K562 (cell line): Measurements from ENCODE around the gene SMIM21. TPM values are rescaled to one million over a fixed set of nuclear protein-coding genes. Genes with fewer than 3 reads are reported as not detected.

ENCODE experiments used
- ATAC-seq: fragments of 200-7000 bp; cut with Tn5 transposase; 3 replicates; pipeline ENCODE4 v1.9.1; 2020; ENCODE audit warnings: moderate library complexity
- BruUV-seq: library from RNA; stranded (reverse); fragments of 400-500 nt; replicated peaks from 2 replicates; lab custom pipeline; 2021; lab: Mats Ljungman, UMichigan
- CTCF ChIA-PET: fragments of 300-600 bp; formaldehyde crosslinking; extraction: SDS; loops from one replicate; lab custom pipeline; 2021; ENCODE audit warnings: low intra/inter-chr PET ratio; lab: Yijun Ruan, JAX
- POLR2A ChIA-PET: fragments of 300-600, 350-650 bp; sonication (Branson Sonifier 250); formaldehyde crosslinking; extraction: SDS; loops from one replicate; lab custom pipeline; 2021; ENCODE audit warnings: antibody characterized with exemption, inconsistent platforms; lab: Yijun Ruan, JAX
- DNase-seq, 4 experiments: peaks; one replicate each; pipeline versions ENCODE4 v3.0.0 to v3.0.0-alpha.2; 2011 to 2018; ENCODE audit warnings: low spot score in 3 of 4, mixed read lengths in 3 of 4; ENCODE audit errors: extremely low read depth in 1 of 4
- FAIRE-seq: peaks from 2 replicates; lab custom pipeline; 2011; peaks lifted over from hg19 to GRCh38; lab: Jason Lieb, UNC
- H2AFZ ChIP-seq: 2 replicates; pipeline ENCODE4 v1.6.0; 2011; ENCODE audit warnings: low read depth, low read length, control low read depth, inconsistent platforms
- H3K27ac ChIP-seq: fragments of 200-600 bp; 3 replicates; pipeline ENCODE4 v1.8.0; 2011; ENCODE audit warnings: low read depth, mild to moderate bottlenecking, control low read depth, inconsistent platforms, low read length, moderate library complexity, mixed read lengths; ENCODE audit errors: extremely low read depth
- H3K27me3 ChIP-seq, 2 experiments: fragments of 300-600 bp in 1 of 2; 2 replicates in 1 of 2; 3 replicates in 1 of 2; pipeline versions ENCODE4 v1.6.0 to v1.8.0; 2011; ENCODE audit warnings: inconsistent platforms in 2 of 2, low read length in 2 of 2, mild to moderate bottlenecking in 1 of 2, mixed read lengths in 1 of 2, moderate library complexity in 1 of 2; ENCODE audit not compliant: control insufficient read depth in 2 of 2, insufficient read depth in 2 of 2
- H3K36me3 ChIP-seq: fragments of 300-600 bp; 3 replicates; pipeline ENCODE4 v1.8.0; 2011; ENCODE audit warnings: mild to moderate bottlenecking, low read length, inconsistent platforms; ENCODE audit not compliant: control insufficient read depth, insufficient read depth
- H3K4me1 ChIP-seq, 2 experiments: fragments of 200-600 bp in 1 of 2; replicated peaks in 1 of 2; 2 replicates in 1 of 2; 3 replicates in 1 of 2; pipeline versions ENCODE4 v1.5.1 to v1.8.0; 2011; ENCODE audit warnings: inconsistent platforms in 2 of 2, low read length in 2 of 2, mild to moderate bottlenecking in 1 of 2, mixed read lengths in 1 of 2, moderate library complexity in 1 of 2; ENCODE audit not compliant: control insufficient read depth in 2 of 2, insufficient read depth in 2 of 2
- H3K4me2 ChIP-seq: 2 replicates; pipeline ENCODE4 v1.6.1; 2011; ENCODE audit warnings: low read length, control low read depth, inconsistent platforms, mixed read lengths; ENCODE audit not compliant: insufficient read depth
- H3K4me3 ChIP-seq: fragments of 200-600 bp; sonication (generic), shearing (Covaris generic); 2 replicates; pipeline ENCODE4 v1.5.1; 2016; ENCODE audit warnings: control low read depth, inconsistent platforms
- H3K79me2 ChIP-seq: fragments of 200-600 bp; 3 replicates; pipeline ENCODE4 v1.8.0; 2011; ENCODE audit warnings: low read length, inconsistent platforms; ENCODE audit not compliant: control insufficient read depth, insufficient read depth
- H3K9ac ChIP-seq, 2 experiments: 2 replicates each; pipeline versions ENCODE4 v1.6.0 to v1.6.1; 2011; ENCODE audit warnings: low read depth in 2 of 2, low read length in 2 of 2, control low read depth in 1 of 2, inconsistent platforms in 1 of 2, mild to moderate bottlenecking in 1 of 2, mixed read lengths in 1 of 2; ENCODE audit not compliant: insufficient read depth in 1 of 2
- H3K9me1 ChIP-seq: one replicate; pipeline ENCODE4 v1.6.0; 2011; ENCODE audit warnings: inconsistent platforms, mild to moderate bottlenecking, low read length, moderate library complexity; ENCODE audit not compliant: control insufficient read depth, insufficient read depth
- H3K9me3 ChIP-seq: replicated peaks from 2 replicates; pipeline ENCODE4 v1.5.1; 2011; ENCODE audit warnings: low read depth, low read length, inconsistent platforms; ENCODE audit not compliant: control insufficient read depth, insufficient read depth
- H4K20me1 ChIP-seq: replicated peaks from 2 replicates; pipeline ENCODE4 v1.6.1; 2011; ENCODE audit warnings: low read length, inconsistent platforms, mixed read lengths; ENCODE audit not compliant: control insufficient read depth, insufficient read depth
- HNRNPLL ChIP-seq: fragments of 200-400 bp; formaldehyde crosslinking; IDR thresholded peaks from 2 replicates; pipeline ENCODE4 v1.6.1; 2017; ENCODE audit warnings: low read length, low read depth, mild to moderate bottlenecking; ENCODE audit not compliant: poor library complexity, severe bottlenecking
- IRF9 ChIP-seq: fragments of 450-650 bp; IDR thresholded peaks from 2 replicates; pipeline ENCODE4 v1.6.1; 2016; ENCODE audit warnings: missing biosample characterization, missing genetic modification characterization
- NCOA2 ChIP-seq, 2 experiments: fragments of 450-650 bp; IDR thresholded peaks; 2 replicates each; pipeline ENCODE4 v1.6.1; 2018; ENCODE audit warnings: mild to moderate bottlenecking in 2 of 2, moderate library complexity in 1 of 2; ENCODE audit not compliant: partially characterized antibody in 2 of 2
- POU5F1 ChIP-seq: fragments of 150-350 bp; IDR thresholded peaks from 2 replicates; pipeline ENCODE4 v1.6.1; 2014; ENCODE audit warnings: borderline replicate concordance, low read length, low read depth, mild to moderate bottlenecking; ENCODE audit not compliant: partially characterized antibody
- SMARCA5 ChIP-seq: fragments of 450-650 bp; IDR thresholded peaks from 2 replicates; pipeline ENCODE4 v1.6.1; 2016
- WGBS: fragments of 100-300 bp; shearing (Covaris generic); methylation state at CpG from one replicate; pipeline ENCODE4 v1.1.6; 2016; ENCODE audit warnings: low coverage, mixed read lengths; ENCODE audit not compliant: insufficient coverage; ENCODE audit errors: missing lambda C conversion rate; 5-methylcytosine and 5-hydroxymethylcytosine counted together
- in situ Hi-C: fragments of 300-500 bp; cut with MboI; formaldehyde crosslinking; loops from 4 replicates; pipeline ENCODE4 v1.15.0; 2018; ENCODE audit warnings: inconsistent platforms, mixed read lengths
- intact Hi-C: fragments of 100-400 bp; cut with micrococcal nuclease; formaldehyde crosslinking; loops from 2 replicates; pipeline ENCODE4 v1.14.2; 2022
- polyA plus RNA-seq, 8 experiments: library from polyadenylated mRNA; depleted of rRNA in 4 of 8; stranded (reverse) in 5 of 8; unstranded in 3 of 8; fragments of >200 nt; fragmentation: Nextera tagmentation in 2 of 8; fragmentation: Illumina TruSeq in 1 of 8; extraction: Ambion mirVana in 2 of 8; extraction: Trizol in 1 of 8; gene quantifications; 2 replicates each; pipeline versions ENCODE4 v1.2.1 to v1.2.3, GENCODE V29; 2011 to 2014; ENCODE audit warnings: inconsistent platforms in 1 of 8, missing spikeins in 1 of 8
- total RNA-seq, 7 experiments: library from RNA; depleted of rRNA in 6 of 7; stranded (reverse); fragments of >200 nt in 6 of 7; fragmentation: Illumina TruSeq in 2 of 7; extraction: Trizol in 2 of 7; gene quantifications; 2 replicates each; pipeline versions ENCODE4 v1.2.1 to v1.2.3, GENCODE V29; 2011 to 2021; ENCODE audit warnings: low replicate concordance in 1 of 7

The SMIM21 gene
- total and polyA plus RNA-seq, 9 of the 15 experiments (the other 6 are each of a cell fraction or from before 2014, with no cell fraction given): not detected

GRCh38 chr18:75438891-75439290 lies 11.4 kb upstream of the SMIM21 start:
- Histone ChIP-seq H3K4me2 (no peak overlapping the region), H3K9ac (no peak overlapping the region), H3K27ac (no peak overlapping the region), H4K20me1 (no peaks in the 10 kb centered on the region), H3K4me3 (no peak overlapping the region), H3K4me1 (no peaks in the 10 kb centered on the region), H2AFZ (no peak overlapping the region), H3K27me3 (peaks cover 0 to 6% of the 10 kb centered on the region in 2 experiments; a peak in 1 of 5 replicates), H3K79me2 (no peaks in the 10 kb centered on the region), H3K36me3 (no peaks in the 10 kb centered on the region), H3K9me1 (no peaks in the 10 kb centered on the region), H3K9me3 (no peaks in the 10 kb centered on the region)
- 0% methylated on average over 2 of the region's 3 CpGs for WGBS
- DNase-seq: no peak
- no peak for ATAC-seq
- TF ChIP-seq POU5F1 (no peak), SMARCA5 (no peak), HNRNPLL (no peak), NCOA2 (IDR thresholded peaks at IDR 0.05; ENCODE audit: partially characterized antibody in 2 of 2) (no peak), IRF9 (no peak)
- no peak for FAIRE-seq
- POLR2A ChIA-PET: no interaction called here
- in situ Hi-C loops (no loop called here), intact Hi-C loops (no loop called here)
- CTCF ChIA-PET: no interaction called here
- BruUV-seq: no TSS peak
